ENCODE measurements around the gene PSMG4.

Gene PSMG4

GRCh38 chr6:3291987-3292386 is 33.2 kb downstream of the PSMG4 start:
- no peaks in the 10 kb centered on the region for H3F3A ChIP-seq (ENCODE audit: control insufficient read depth, insufficient read depth)
- no peaks in the 10 kb centered on the region for H3K36me3 ChIP-seq (ENCODE audit: control insufficient read depth, low read length)
- no peaks in the 10 kb centered on the region for H3K9me2 ChIP-seq (replicated peaks; ENCODE audit: control insufficient read depth, low read length)
- H3K4me3 ChIP-seq (ENCODE audit: low read length) = no peak overlapping the region
- H3K4me2 ChIP-seq (ENCODE audit: low read length) = no peak overlapping the region
- no peaks in the 10 kb centered on the region for H3K79me2 ChIP-seq (ENCODE audit: control insufficient read depth, low read length)
- H4K20me1 ChIP-seq (ENCODE audit: control insufficient read depth, insufficient read depth, low read depth, low read length) = no peaks in the 10 kb centered on the region
- H3K9me3 ChIP-seq (ENCODE audit: control insufficient read depth, insufficient read depth, low read length) = no peaks in the 10 kb centered on the region
- H3K27me3 ChIP-seq (ENCODE audit: control insufficient read depth, low read length) = no peaks in the 10 kb centered on the region
- no peaks in the 10 kb centered on the region for H3K4me1 ChIP-seq (ENCODE audit: control insufficient read depth, low read length)
- no peak overlapping the region for H3K27ac ChIP-seq (ENCODE audit: low read depth, low read length)
- TF ChIP-seq CTCF (IDR thresholded peaks at IDR 0.05; ENCODE audit: low read depth, low read length, poor library complexity, severe bottlenecking) = no peak
- no peak for TF ChIP-seq EZH2phosphoT487 (IDR thresholded peaks at IDR 0.05; ENCODE audit: borderline replicate concordance, low read length)

GRCh38 chr6:3292431-3293197 is 33.9 kb downstream of the PSMG4 start:
- Histone ChIP-seq H3K4me3 (ENCODE audit: low read length) (no peak overlapping the region), H3K27me3 (ENCODE audit: control insufficient read depth, low read length) (no peaks in the 10 kb centered on the region), H3K36me3 (ENCODE audit: control insufficient read depth, low read length) (no peaks in the 10 kb centered on the region), H3K79me2 (ENCODE audit: control insufficient read depth, low read length) (no peaks in the 10 kb centered on the region), H3K4me1 (ENCODE audit: control insufficient read depth, low read length) (no peaks in the 10 kb centered on the region), H3K4me2 (ENCODE audit: low read length) (no peak overlapping the region), H3K9me3 (ENCODE audit: control insufficient read depth, insufficient read depth, low read length) (no peaks in the 10 kb centered on the region), H3F3A (ENCODE audit: control insufficient read depth, insufficient read depth) (no peaks in the 10 kb centered on the region), H3K9me2 (replicated peaks; ENCODE audit: control insufficient read depth, low read length) (no peaks in the 10 kb centered on the region), H4K20me1 (ENCODE audit: control insufficient read depth, insufficient read depth, low read depth, low read length) (no peaks in the 10 kb centered on the region), H3K27ac (ENCODE audit: low read depth, low read length) (no peak overlapping the region)
- no peak for TF ChIP-seq CTCF (IDR thresholded peaks at IDR 0.05; ENCODE audit: low read depth, low read length, poor library complexity, severe bottlenecking)
- no peak for TF ChIP-seq EZH2phosphoT487 (IDR thresholded peaks at IDR 0.05; ENCODE audit: borderline replicate concordance, low read length)

GRCh38 chr6:3293271-3294155 is 34.8 kb downstream of the PSMG4 start:
- no peak overlapping the region for H3K27ac ChIP-seq (ENCODE audit: low read depth, low read length)
- no peaks in the 10 kb centered on the region for H3F3A ChIP-seq (ENCODE audit: control insufficient read depth, insufficient read depth)
- H3K4me3 ChIP-seq (ENCODE audit: low read length) = no peak overlapping the region
- no peaks in the 10 kb centered on the region for H3K9me2 ChIP-seq (replicated peaks; ENCODE audit: control insufficient read depth, low read length)
- H3K9me3 ChIP-seq (ENCODE audit: control insufficient read depth, insufficient read depth, low read length) = no peaks in the 10 kb centered on the region
- no peaks in the 10 kb centered on the region for H3K4me1 ChIP-seq (ENCODE audit: control insufficient read depth, low read length)
- TF ChIP-seq CTCF (IDR thresholded peaks at IDR 0.05; ENCODE audit: low read depth, low read length, poor library complexity, severe bottlenecking) (no peak), EZH2phosphoT487 (IDR thresholded peaks at IDR 0.05; ENCODE audit: borderline replicate concordance, low read length) (no peak)
- H3K4me2 ChIP-seq (ENCODE audit: low read length) = no peak overlapping the region
- no peaks in the 10 kb centered on the region for H3K27me3 ChIP-seq (ENCODE audit: control insufficient read depth, low read length)
- no peaks in the 10 kb centered on the region for H3K36me3 ChIP-seq (ENCODE audit: control insufficient read depth, low read length)
- no peaks in the 10 kb centered on the region for H3K79me2 ChIP-seq (ENCODE audit: control insufficient read depth, low read length)
- no peaks in the 10 kb centered on the region for H4K20me1 ChIP-seq (ENCODE audit: control insufficient read depth, insufficient read depth, low read depth, low read length)
